ACC112 (cell line): ENCODE measurements around the gene F2RL2.

Source experiments
- H2AFZ ChIP-seq: fragments of 200-600 bp; sonication (generic); one replicate; pipeline ENCODE4 v1.6.0; 2017; ENCODE audit warnings: antibody characterized with exemption, low read length; ENCODE audit not compliant: unreplicated experiment
- H3K27ac ChIP-seq: fragments of 200-600 bp; sonication (generic); 2 replicates; pipeline ENCODE4 v1.5.1; 2014; ENCODE audit warnings: low read depth, mild to moderate bottlenecking, antibody characterized with exemption, low read length, moderate library complexity
- H3K27me3 ChIP-seq: fragments of 200-600 bp; sonication (generic); 2 replicates; pipeline ENCODE4 v1.6.1; 2014; ENCODE audit warnings: mild to moderate bottlenecking, antibody characterized with exemption, low read length, moderate library complexity, mixed read lengths; ENCODE audit not compliant: insufficient read depth
- H3K36me3 ChIP-seq: fragments of 200-600 bp; sonication (generic); 2 replicates; pipeline ENCODE4 v1.6.1; 2016; ENCODE audit warnings: mild to moderate bottlenecking, antibody characterized with exemption, low read length, moderate library complexity, mixed read lengths; ENCODE audit not compliant: insufficient read depth
- H3K4me1 ChIP-seq: fragments of 200-600 bp; sonication (generic); one replicate; pipeline ENCODE4 v1.6.1; 2016; ENCODE audit warnings: low read length, mixed read lengths; ENCODE audit not compliant: insufficient read depth, unreplicated experiment, control insufficient read depth
- H3K4me3 ChIP-seq: fragments of 200-600 bp; sonication (generic); 2 replicates; pipeline ENCODE4 v1.5.1; 2014; ENCODE audit warnings: mild to moderate bottlenecking, low read depth, low read length
- H3K79me2 ChIP-seq: fragments of 200-600 bp; sonication (generic); one replicate; pipeline ENCODE4 v1.6.0; 2016; ENCODE audit warnings: low read length; ENCODE audit not compliant: control insufficient read depth, unreplicated experiment, insufficient read depth

The F2RL2 gene

GRCh38 chr5:76652809-76653414 is 29.7 kb upstream of the F2RL2 start:
- Histone ChIP-seq H3K4me3 (no peak overlapping the region), H3K27ac (no peak overlapping the region), H3K27me3 (no peaks in the 10 kb centered on the region), H2AFZ (no peak overlapping the region), H3K79me2 (no peaks in the 10 kb centered on the region), H3K36me3 (no peaks in the 10 kb centered on the region), H3K4me1 (no peaks in the 10 kb centered on the region)

- Histone ChIP-seq H3K4me1 (no peaks in the 10 kb centered on the region), H2AFZ (no peak overlapping the region), H3K27ac (no peak overlapping the region), H3K36me3 (no peaks in the 10 kb centered on the region), H3K4me3 (no peak overlapping the region), H3K79me2 (no peaks in the 10 kb centered on the region), H3K27me3 (no peaks in the 10 kb centered on the region)
These were observed 25.9 kb upstream of the F2RL2 start for GRCh38 chr5:76649140-76649539.

GRCh38 chr5:76643371-76643770 is 20.2 kb upstream of the F2RL2 start:
- no peak overlapping the region for H2AFZ ChIP-seq
- peaks cover 19% of the 10 kb centered on the region for H3K4me1 ChIP-seq
- no peak overlapping the region for H3K4me3 ChIP-seq
- H3K36me3 ChIP-seq: no peaks in the 10 kb centered on the region
- no peaks in the 10 kb centered on the region for H3K79me2 ChIP-seq
- H3K27me3 ChIP-seq: no peaks in the 10 kb centered on the region
- no peak overlapping the region for H3K27ac ChIP-seq

GRCh38 chr5:76642390-76643040 is 19.3 kb upstream of the F2RL2 start:
- Histone ChIP-seq H3K27ac (no peak overlapping the region), H3K4me3 (no peak overlapping the region), H3K36me3 (no peaks in the 10 kb centered on the region), H2AFZ (peak overlapping the region; percentile 92), H3K4me1 (peaks cover 19% of the 10 kb centered on the region), H3K79me2 (no peaks in the 10 kb centered on the region), H3K27me3 (no peaks in the 10 kb centered on the region)

GRCh38 chr5:76641514-76642120 is 18.4 kb upstream of the F2RL2 start:
- no peaks in the 10 kb centered on the region for H3K36me3 ChIP-seq
- H3K79me2 ChIP-seq: no peaks in the 10 kb centered on the region
- H3K27ac ChIP-seq: no peak overlapping the region
- no peak overlapping the region for H2AFZ ChIP-seq
- peaks cover 19% of the 10 kb centered on the region for H3K4me1 ChIP-seq
- H3K27me3 ChIP-seq: no peaks in the 10 kb centered on the region
- H3K4me3 ChIP-seq: no peak overlapping the region

DNA sequence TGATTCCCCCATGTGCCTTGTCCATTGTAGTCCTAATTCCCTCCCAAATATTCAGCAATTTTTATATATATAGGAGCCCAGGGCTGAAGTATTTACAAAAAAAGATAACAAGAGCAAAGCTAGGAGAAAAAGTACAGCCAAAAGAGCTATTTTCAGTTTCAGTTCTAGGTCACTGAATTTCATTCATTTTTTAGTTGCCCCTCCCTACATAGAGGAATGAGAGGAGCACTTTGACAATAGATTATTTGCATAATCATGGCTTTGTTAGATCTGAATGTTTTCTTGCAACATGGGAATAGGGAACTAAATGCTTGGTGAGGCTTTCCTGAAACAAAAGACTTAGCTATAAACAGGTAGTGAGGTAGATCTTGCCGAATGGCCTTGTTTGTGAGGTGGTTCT is 15.3 kb upstream of the F2RL2 start:
- H3K79me2 ChIP-seq: no peaks in the 10 kb centered on the region
- H3K4me3 ChIP-seq: peak overlapping the region; percentile 35
- H2AFZ ChIP-seq: peak overlapping the region; percentile 15
- H3K36me3 ChIP-seq: no peaks in the 10 kb centered on the region
- H3K4me1 ChIP-seq: peaks cover 19% of the 10 kb centered on the region
- no peaks in the 10 kb centered on the region for H3K27me3 ChIP-seq
- H3K27ac ChIP-seq: no peak overlapping the region

DNA sequence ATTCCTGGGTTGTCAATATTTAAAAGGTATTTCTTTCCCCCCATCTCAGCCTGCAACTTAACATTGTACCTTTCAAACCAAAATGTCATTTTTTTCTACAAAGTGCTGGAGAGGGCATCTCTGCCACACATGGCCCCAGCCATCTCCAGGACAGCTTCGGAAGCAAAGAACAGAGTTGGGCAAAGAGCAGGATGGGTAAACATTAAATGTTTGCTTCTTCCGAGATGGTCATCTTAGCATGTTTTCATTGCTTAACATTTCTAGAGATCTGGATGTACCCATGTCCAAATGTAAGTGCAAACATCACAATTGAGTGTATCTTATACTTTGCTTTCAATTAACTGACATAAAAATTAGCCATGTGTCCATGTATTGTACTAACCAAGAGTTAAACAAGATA is 14.3 kb upstream of the F2RL2 start:
- Histone ChIP-seq H3K27ac (no peak overlapping the region), H3K27me3 (no peaks in the 10 kb centered on the region), H2AFZ (no peak overlapping the region), H3K36me3 (no peaks in the 10 kb centered on the region), H3K4me1 (peaks cover 10% of the 10 kb centered on the region), H3K79me2 (no peaks in the 10 kb centered on the region), H3K4me3 (no peak overlapping the region)

DNA sequence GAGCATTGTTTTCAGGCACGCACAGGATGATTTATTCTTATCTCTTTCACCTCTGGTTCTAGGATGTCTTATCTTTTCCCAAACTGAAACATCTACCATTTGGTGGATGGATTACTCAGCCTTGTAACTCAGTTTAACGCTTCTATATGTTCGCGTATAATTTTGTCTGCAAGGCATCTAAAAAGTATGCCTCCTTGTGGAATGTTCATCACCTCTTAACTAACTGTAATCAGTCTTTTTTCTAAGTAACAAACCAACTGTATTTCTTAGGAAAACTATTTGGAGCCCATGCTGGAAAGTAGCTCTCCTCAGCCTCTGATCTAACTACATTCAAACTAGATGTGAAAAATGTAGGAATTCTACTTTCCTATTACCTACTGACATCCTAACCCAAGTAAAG is 11.5 kb upstream of the F2RL2 start:
- H3K4me1 ChIP-seq: peaks cover 5% of the 10 kb centered on the region
- H3K27me3 ChIP-seq: no peaks in the 10 kb centered on the region
- H3K79me2 ChIP-seq: no peaks in the 10 kb centered on the region
- no peak overlapping the region for H3K4me3 ChIP-seq
- H2AFZ ChIP-seq: no peak overlapping the region
- H3K36me3 ChIP-seq: no peaks in the 10 kb centered on the region
- H3K27ac ChIP-seq: no peak overlapping the region

DNA sequence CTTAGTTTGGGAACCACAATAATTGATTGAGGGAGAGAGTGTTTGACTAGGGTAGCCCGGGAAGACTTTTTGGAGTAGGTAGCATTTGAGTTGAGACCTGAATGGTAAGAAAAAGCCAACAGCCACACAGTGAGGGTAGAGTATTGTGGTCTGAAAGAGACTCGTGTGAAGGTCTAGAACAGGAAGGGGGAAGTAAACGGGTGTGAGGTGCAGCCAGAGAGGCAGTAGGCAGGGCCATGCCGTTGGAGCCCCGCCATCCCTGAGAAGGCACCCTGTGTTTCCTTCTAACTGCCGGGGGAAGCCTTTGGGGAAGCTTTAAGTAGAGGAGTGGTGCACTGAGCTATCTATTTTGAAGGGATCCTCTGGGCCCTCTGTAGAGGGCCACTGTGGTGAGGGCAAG is 3.5 kb upstream of the F2RL2 start:
- no peak overlapping the region for H3K27ac ChIP-seq
- peaks cover 5% of the 10 kb centered on the region for H3K4me1 ChIP-seq
- no peak overlapping the region for H2AFZ ChIP-seq
- no peaks in the 10 kb centered on the region for H3K27me3 ChIP-seq
- H3K36me3 ChIP-seq: no peaks in the 10 kb centered on the region
- no peaks in the 10 kb centered on the region for H3K79me2 ChIP-seq
- no peak overlapping the region for H3K4me3 ChIP-seq

GRCh38 chr5:76625087-76625815 is 2.0 kb upstream of the F2RL2 start:
- Histone ChIP-seq H3K79me2 (no peaks in the 10 kb centered on the region), H3K36me3 (no peaks in the 10 kb centered on the region), H3K27me3 (no peaks in the 10 kb centered on the region), H3K27ac (no peak overlapping the region), H2AFZ (peak overlapping the region; percentile 19), H3K4me1 (peaks cover 5% of the 10 kb centered on the region), H3K4me3 (no peak overlapping the region)
